HG02623 (cell line): Measurements from ENCODE around the gene MATN1.
"Not testable (repeated sequence)": the region's sequence is repeated elsewhere in the genome, so short reads cannot be mapped to it uniquely, and the experiment has no call there.

Source experiments
- ATAC-seq: cut with Tn5 transposase; IDR thresholded peaks from one replicate; pipeline ENCODE4 v1.9.1; 2021; ENCODE audit warnings: moderate library complexity; ENCODE audit not compliant: unreplicated experiment

Gene MATN1

DNA sequence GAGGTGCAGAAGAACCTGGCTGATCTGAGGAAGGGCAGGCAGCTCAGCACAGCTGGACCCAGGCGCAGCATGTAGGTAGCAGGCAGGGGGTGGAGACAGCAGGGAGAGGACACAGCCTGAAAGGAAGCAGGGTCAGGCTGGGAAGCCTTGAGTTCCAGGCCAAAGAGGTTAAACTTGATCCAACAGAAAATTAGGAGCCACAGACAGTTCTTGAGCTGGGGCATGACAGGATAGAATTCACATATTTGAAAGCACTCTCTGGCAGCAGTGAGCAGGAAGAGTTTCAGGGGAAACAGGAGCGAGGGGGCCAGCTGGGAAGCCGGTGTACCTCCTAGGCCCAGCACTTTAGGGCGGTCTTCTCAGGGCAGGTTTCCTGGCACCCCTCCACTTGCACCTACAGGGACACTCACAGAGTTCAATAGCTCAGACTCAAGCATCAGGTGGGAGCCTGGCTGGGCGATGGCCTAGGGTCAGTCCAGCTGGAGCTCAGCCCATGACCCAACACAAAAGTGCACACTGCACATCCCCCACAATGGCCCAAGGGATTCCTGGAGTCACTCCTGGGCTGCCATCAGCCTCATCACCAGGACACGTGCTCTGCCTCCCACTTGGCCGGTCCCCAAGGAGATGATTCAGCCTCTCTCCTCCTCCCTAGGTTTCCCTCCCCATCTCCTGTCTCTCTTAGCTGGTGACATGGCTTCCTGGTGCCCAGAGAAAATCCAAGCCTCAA, 22.7 kb downstream of the MATN1 start:
- ATAC-seq = no peak

DNA sequence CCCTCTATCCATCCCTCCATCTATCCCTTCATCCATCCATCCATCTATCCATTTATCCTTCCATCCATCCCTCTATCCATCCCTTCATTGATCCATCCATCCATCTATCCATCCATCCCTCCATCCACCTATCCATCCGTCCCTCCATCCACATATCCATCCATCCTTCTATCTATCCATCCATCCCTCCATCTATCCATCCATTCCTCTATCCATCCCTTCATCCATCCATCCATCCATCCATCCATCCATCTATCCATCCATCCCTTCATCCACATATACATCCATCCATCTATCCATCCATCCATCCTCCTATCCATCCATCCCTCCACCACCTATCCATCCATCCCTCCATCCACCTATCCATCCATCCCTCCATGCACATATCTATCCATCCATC, 23.6 kb downstream of the MATN1 start:
- no peak for ATAC-seq

DNA sequence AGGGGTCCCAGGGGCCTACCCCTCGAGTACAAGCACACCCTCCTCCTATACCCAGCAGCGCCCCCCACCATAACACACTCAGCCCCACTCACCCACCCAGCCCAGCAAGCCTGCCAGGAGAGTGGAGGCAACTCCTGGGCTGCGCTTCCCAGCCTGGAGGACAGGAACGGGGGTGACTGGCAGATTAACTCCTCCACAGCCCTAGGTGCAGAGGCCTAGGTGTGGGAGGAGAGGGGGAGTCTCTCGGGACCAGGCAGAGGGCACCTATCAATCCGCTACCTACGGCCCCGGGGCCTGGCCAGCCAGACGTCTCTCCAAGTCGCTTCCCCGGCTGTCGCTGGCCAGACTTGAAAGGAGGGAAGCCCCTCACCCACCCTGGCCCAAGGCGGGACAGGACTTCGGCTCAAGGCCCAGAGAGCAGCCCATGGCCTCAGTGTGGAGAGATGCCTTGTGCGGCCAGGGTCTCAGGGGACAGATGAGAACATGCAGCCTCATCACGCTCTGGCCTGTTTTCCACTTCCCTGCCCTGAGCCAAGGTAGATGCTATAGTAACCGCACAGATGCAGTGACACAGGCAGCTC, 24.9 kb downstream of the MATN1 start:
- no peak for ATAC-seq

DNA sequence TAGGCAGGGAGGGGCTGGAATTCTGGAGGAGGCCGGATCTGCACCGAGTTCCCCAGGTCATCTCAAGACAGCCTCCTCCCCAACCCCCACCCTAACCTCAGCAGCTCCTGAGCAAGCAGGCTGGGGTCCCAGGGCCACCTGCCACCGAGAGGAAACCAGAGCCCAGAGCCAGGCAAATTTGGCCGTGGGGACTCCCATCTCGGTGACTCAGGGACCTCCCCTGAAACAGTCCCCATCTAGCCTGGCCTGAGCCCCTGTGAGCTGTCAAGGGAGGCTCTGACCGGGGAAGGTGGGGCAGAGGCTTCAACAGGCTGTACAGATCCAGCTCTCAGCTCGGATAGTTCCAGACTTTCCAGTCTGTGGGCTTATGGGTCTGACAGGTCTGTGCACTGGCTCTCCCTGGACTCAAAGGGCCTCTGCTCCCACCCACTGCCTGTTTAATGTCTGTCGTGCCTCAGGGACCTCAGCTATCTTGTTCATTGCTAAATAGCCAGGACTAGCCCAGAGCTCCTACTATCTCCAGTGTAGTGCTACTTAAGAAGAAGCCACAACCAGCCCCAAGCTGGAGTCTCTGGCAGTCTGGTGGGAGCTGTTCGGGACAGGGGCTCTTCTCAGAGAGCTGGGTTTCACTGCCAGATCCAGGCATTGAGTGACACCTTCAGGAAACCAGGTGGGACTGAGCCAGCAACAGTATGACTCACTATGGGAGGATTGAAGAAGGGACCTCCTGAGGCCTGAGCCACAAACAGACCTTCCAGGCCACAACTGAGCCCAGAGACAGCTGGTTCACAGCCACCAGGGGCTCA, 25.6 kb downstream of the MATN1 start:
- no peak for ATAC-seq

DNA sequence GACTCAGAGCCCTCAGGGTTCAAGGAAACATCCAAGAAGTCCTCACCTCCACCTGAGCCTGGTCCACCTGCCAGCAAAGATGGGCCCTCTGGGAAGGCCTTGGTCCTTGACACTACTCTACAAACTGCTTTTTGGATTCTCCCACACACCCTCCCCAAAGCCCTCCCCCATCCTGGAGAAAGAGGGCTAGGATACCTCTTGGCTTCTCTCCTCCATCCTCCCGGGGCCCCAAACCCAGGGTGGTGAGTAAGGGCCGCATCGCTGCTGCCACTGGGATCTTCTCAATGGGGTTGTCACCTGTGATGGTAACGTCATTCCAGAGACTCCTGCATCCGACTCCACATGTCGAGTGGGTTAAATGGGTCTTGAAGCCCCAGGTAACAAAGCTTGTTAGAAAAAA, 26.6 kb downstream of the MATN1 start:
- no peak for ATAC-seq

DNA sequence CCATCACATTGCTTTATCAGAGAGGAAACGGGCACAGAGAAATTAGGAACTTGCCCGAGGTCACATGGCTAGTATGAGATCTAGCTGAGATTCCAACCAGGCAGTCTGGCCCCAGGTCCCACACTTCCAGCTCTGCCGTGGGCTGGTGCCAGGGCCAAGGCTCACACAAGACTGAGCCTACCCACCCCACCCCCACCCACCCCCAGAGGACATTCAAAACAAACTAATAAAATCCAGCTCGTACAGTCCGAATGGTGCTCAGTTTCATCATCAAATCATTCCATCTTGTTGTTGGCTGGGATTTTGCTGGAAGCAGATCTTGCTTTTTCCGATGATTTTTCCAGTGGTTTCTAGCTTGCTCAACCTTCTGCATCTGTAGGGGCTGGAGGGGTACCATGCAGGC, 27.9 kb downstream of the MATN1 start:
- no peak for ATAC-seq

DNA sequence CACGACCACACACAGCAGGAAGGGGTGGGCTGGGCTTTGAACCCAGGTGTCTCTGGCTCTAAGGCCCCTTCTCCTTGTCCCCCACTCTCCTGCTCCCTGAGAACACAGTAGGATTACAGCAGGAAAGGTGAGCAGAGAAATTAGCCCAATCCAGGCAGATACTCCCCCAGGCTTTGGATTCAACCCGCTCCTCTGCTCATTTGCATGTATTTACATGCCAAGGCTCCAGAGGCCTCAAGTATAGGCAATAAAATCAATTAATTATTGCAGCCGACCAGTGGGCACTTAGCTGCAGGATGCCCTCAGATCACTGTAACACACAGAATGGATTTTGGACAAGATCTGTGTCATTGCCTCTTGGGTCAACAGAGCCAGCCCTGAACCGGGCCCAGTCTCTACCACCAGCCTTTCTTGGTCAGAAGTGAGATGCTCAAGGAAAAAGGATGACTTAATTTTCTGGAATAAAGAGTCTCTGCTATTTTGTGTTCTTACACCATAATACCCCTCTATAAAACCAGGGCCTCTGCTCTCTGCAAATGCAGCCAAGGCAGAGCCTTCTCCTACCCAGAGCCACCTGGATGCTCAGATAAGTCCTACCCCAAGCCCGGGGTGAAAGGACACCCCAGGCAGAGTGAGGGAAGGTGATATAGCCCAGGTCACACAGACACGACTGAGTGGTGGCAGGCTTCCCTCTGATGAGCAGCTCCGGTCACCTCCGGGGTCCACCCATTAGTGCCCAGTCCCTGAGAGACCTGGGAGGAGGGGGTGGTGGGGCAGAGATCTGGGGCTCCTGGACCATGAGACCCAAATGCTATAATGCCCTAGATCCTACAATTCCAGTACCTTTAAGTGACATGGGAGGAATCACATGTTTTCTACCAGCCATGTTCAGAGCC, 28.9 kb downstream of the MATN1 start:
- ATAC-seq = no peak

DNA sequence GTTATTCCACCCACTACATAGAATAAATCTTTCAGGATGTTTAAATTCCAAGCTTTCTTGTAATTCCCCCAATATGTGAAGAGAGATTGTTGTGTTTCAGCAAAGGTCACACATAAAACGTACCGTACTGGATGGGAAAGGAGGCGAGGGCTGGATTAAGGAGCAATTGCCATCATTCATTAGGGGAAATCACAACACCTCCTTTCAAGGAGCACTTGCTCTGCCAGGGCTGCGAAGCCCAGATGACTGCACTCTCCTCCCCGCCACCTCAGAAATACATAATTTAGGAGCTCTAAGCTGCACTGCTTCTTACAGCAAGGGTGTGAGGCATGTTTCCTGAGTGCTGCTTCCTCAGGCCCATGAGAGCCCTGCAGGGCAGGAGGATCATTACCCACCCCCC, 29.6 kb downstream of the MATN1 start:
- ATAC-seq = no peak

DNA sequence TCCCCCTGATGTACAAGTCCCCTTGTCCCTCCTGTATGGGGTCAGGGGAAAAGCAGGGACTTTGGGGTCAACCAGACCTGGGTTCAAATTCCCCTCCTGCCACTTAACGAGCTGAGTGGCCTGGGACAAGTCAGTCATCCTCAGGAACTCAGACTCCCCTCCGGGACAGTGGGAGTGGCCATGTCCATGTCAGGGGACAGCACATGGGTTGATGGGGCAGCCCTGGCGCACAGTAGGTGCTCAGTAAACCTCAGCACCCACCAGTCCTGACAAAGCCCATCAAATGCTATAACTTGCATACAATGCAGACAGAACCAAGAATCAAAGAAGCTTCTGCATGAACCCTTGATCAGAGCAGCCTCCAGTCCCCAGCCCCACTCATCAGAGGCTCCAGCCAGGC, 30.0 kb downstream of the MATN1 start:
- no peak for ATAC-seq

DNA sequence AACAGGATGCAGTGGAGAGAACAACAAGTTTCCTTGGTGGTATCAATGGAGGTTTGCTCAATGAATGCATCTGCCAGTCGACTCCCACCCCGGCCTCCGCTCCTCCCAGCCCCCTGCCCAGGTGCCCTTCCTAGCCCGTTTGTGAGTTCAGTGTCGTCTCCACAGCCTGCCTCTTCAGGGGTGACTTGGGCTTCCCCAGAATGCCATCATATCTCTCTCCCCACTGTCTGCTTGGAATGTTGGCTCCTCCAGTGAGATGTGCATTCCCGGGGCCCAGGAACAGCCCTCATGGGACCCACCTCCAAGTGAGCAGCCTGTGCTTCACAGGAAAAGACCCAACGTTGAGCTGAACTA, 30.5 kb downstream of the MATN1 start:
- ATAC-seq = no peak

DNA sequence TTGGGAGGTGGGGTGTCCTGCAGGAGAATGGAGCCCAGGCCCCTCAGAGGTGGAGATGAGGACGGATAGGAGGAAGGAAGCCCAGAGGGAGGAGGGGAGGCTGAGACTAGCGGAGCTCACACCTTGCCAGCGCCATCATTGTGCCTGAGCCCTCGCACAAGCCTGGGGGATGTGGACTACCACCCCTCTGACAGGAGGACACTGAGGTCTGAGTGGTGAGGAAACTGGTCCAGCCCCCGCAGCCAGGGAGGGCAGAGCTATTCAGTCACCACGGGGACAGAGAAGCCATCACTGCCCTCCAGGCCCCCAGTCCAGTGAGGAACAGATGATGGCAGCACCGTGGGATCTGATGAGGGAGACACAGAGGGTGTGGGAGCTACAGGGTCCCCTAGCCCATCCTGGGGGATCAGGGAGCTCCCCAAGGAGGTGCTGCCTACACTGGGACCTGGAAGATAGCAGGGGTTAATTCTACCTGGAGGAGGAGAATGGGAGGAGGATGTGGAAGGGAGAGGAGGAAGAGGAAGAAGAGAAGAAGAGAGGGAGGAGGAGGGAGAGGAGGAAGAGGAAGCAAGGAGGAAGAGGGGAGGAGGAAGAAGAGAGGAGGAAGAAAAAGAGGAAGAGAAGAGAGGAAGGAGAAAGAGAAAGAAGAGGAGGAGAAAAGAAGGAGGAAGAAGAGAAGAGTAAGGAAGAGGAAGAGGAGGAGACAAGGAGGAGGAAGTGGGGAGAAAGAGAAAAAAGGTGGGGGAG, 31.0 kb downstream of the MATN1 start:
- no peak for ATAC-seq

DNA sequence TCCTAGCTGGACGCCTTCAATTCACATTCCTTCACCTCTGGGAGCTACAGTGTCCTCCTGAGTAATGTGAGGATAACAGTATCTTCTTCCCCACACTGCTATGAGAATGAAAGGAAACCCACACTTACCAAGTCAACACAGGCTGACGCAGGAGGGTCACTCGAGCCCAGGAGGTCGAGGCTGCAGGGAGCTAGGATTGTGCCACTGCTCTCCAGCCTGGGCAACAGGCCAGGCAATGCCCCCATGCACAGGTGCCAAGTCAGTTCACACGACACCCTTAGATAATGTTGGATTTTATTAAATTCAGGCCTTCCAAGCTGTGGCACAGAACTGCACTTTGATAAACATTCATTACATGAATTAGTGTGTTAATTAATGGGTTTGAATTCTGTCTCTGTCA, 31.9 kb downstream of the MATN1 start:
- ATAC-seq = no peak

DNA sequence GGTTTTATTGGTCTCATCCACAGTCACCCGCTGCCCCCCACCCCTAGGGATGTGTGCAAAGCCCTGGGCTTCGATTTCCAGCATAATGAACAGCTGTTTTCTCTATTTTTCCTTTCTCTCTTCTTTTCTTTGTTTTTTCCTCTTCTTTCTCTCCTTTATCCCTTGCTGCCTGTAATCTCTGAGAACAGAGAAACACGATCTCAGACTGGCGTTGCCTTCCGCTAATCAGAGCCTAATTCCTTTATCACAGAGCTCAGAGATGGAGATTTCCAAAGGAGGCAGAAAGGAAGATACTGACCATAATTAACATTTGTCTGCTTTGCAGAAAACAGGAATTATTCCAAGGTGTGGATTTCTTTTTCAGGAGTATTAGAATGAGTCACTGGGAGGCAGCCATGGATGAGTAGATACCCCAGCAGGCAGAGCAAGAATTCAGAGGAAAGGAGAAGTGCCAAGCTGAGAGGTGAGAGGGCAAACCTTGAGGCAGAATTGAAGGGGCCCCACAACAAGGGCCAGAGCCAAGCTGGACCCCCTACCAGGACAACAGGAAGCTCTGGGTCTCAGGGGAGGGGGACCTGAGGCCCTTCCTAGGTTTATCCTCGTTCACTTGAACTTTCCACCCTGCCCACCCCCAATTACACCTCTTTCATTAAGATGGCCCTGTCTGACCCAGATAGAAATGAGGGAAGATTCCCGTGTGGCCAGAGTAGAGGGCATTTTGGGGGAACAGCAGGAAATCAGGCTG, 33.3 kb downstream of the MATN1 start:
- ATAC-seq = no peak

DNA sequence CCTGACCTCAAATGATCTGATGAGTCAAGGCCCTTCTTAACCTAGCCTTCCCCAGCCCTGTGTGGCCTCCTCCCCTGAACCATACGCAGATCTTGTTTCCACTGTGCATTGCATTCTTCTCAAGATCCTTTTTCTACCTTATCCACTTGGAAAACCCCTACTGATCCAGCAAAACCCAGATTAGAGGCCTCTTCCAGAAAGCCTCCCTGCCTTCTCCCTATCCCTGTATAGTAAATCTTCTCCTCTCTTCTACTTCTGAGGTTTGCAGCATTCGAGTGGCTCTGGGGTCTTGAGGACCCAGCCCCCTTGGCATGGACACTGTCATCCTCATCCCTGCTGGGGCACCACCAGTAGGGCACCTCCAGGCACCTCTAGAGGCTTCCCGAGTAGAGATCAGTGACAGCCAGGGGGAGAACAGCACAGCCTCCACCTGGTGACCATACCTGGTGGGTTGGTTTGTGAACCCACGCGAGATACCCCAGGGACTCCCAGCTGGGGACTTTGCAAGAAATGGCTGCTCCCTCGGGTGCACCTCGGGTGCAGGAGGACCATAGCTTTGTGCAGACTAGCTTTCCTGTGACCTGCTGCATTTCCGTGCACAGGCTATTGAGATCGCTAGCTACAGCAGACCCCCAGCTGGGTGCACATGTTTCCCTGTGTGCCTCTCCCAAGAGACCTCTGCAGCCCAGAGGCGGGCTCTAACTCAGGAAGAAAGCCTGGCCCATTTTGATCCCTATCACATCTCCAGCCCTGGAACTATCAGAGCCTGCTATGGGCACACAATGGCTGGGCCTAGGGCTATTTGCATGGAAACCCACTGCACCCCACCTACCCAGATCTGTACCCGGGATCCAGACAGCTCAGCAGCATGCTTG, 34.2 kb downstream of the MATN1 start:
- no peak for ATAC-seq

DNA sequence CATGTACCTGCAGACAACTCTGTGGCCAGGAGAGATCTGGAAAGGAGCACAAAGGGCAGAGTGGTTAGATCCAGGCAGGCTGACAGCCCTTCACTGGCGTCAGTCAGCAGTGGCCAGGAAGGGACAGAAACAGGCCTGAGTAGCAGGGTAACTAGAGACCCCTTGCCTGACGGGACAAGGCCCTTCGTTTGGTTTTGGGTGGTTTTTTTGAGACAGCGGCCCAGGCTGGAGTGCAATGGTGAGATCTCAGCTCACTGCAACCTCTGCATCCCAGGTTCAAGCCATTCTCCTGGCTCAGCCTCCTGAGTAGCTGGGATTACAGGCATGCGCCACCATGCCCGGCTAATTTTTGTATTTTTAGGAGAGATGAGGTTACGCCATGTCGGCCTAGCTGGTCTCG, 34.9 kb downstream of the MATN1 start:
- not testable (repeated sequence) for ATAC-seq

DNA sequence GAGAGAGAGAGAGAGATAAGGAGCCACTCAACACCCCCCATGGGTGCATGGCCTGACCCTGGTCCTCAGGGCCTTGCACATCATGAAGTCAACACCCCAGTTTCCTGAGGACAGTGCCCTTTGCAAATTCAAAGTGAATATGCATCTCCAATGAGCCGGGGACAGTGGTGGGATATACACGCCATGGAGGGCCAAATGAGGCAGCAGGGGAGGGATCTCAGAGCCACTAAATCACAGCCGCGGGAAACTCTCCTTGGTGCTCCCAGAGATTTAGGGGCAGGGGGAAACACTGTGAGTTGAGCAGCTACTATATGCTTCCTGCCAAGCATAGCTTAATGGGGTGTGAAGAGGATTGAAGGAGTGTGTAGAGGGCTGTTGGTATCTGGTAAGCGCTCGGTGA, 35.5 kb downstream of the MATN1 start:
- ATAC-seq = no peak

DNA sequence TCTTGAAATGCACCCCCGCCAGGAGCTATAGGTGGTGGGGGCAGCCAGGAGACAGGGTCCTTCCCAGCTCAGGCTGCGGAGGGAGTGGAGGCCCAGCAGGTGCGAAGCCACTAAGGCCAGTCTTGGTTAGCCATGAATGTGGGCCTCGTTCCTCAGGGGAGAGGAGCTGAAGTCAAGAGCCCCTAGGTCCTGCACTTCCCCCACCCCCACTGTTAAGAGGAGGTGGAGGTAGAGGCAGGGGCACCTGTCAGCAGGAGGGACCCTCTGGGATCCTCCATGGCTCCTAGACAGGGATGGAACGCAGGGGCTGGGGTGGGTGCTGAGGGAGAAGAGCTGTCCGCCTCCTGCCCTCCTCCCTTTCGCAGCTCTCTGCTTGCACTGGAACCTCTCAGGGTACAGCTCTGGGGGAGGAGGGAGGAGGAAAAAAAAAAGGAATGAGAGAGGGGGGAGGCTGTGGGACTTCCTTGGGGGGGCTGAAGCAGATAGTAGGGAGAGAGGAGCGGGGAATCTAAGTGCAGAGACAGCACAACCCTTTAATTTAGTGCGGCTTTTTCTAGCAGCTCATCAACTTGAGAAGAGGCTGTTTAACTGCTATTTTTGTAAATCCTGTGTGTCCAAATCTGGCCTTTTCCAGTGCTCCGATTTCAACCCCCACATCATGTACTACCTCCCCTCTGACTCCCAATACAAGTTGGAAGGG, 37.0 kb downstream of the MATN1 start:
- ATAC-seq = no peak

DNA sequence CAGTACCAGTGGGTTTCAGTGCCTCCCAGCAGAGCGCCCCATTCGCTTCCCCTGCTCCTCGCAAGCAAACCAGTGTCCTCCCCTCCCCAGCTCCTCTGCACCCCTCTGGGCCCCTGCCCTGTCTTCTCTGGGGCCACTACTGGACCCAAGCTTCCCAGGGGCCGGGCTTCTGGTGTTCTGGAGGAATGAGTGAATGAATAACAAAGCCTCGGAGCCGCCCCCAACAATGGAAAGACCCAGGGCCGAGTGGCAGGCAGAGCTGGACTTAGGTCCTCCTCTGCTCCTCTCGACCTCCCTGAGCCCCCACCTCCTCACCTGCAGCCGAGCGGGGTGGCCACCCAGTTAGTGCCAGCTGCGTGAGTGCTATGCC, 37.6 kb downstream of the MATN1 start:
- no peak for ATAC-seq
